ENCODE measurements around the gene IQCM. TPM values are rescaled to one million over a fixed set of nuclear protein-coding genes. Genes with fewer than 3 reads are reported as not detected.

The IQCM gene
- polyA plus RNA-seq, 3 donors = not detected

DNA sequence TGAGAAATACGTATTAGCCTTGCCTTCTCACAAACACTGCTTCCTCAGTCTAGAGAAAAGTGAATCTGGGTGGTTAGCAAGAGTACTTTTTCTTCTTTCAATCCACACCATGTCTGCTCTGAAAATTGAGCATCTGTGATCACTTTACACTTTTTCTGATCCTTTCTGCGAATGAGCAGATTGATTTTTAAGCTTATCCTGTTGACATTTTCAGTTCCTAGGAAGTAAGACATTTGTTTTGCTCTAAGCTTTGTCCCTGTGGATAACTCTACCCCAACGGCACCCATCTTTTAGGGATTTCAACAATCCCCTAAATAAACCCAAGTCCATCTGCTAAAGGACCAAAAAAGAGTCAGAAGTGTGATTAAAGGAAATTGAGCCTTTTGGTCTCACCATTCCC lies 487.5 kb downstream of the IQCM start:
- H3K36me3 Mint-ChIP-seq = no peaks in the 10 kb centered on the region
- no peak overlapping the region for H3K4me3 Mint-ChIP-seq
- Histone ChIP-seq H4K20me1 (ENCODE audit: insufficient read depth, low read length) (no peaks in the 10 kb centered on the region), H3K4me3 (replicated peaks in 1 of 3; ENCODE audit: low read depth in 2 of 3, low read length in 3 of 3) (no peak overlapping the region), H3K36me3 (replicated peaks in 1 of 2; ENCODE audit: control insufficient read depth in 1 of 2, insufficient read depth in 2 of 2, low read length in 2 of 2) (no peaks in the 10 kb centered on the region), H3K9me3 (replicated peaks in 1 of 2; ENCODE audit: control insufficient read depth in 1 of 2, insufficient read depth in 1 of 2, low read length in 2 of 2) (peaks cover 0 to 3% of the 10 kb centered on the region in 2 donors), H3K79me2 (ENCODE audit: insufficient read depth, low read length) (no peaks in the 10 kb centered on the region), H3K4me1 (ENCODE audit: control insufficient read depth in 1 of 2, insufficient read depth in 2 of 2, low read length in 2 of 2) (no peaks in the 10 kb centered on the region), H3K27ac (ENCODE audit: low read depth in 1 of 2, low read length in 2 of 2) (no peak overlapping the region), H2AFZ (ENCODE audit: insufficient read depth, low read depth, low read length, poor library complexity, severe bottlenecking) (no peak overlapping the region), H3K4me2 (replicated peaks; ENCODE audit: extremely low read depth, low read length, poor library complexity, severe bottlenecking) (no peak overlapping the region), H3K9ac (ENCODE audit: insufficient read depth, low read length, poor library complexity, severe bottlenecking) (no peak overlapping the region), H3K27me3 (ENCODE audit: control insufficient read depth in 2 of 2, insufficient read depth in 2 of 2, low read length in 2 of 2) (no peaks in the 10 kb centered on the region)
- no peaks in the 10 kb centered on the region for H3K4me1 Mint-ChIP-seq
- intact Hi-C loops (cut with micrococcal nuclease) = no loop called here
- H3K27me3 Mint-ChIP-seq (ENCODE audit: low read depth in 3 of 3) = no peaks in the 10 kb centered on the region
- H3K27ac Mint-ChIP-seq = no peak overlapping the region
- no peak for DNase-seq
- TF ChIP-seq, protein P1, sequence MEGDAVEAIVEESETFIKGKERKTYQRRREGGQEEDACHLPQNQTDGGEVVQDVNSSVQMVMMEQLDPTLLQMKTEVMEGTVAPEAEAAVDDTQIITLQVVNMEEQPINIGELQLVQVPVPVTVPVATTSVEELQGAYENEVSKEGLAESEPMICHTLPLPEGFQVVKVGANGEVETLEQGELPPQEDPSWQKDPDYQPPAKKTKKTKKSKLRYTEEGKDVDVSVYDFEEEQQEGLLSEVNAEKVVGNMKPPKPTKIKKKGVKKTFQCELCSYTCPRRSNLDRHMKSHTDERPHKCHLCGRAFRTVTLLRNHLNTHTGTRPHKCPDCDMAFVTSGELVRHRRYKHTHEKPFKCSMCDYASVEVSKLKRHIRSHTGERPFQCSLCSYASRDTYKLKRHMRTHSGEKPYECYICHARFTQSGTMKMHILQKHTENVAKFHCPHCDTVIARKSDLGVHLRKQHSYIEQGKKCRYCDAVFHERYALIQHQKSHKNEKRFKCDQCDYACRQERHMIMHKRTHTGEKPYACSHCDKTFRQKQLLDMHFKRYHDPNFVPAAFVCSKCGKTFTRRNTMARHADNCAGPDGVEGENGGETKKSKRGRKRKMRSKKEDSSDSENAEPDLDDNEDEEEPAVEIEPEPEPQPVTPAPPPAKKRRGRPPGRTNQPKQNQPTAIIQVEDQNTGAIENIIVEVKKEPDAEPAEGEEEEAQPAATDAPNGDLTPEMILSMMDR (IDR thresholded peaks at IDR 0.05) = no peak
- WGBS (ENCODE audit: insufficient coverage) = 33% methylated on average over 1 of the region's 3 CpGs
- peaks cover 0 to 12% (median 4%) of the 10 kb centered on the region in 7 donors for H3K9me3 Mint-ChIP-seq

DNA sequence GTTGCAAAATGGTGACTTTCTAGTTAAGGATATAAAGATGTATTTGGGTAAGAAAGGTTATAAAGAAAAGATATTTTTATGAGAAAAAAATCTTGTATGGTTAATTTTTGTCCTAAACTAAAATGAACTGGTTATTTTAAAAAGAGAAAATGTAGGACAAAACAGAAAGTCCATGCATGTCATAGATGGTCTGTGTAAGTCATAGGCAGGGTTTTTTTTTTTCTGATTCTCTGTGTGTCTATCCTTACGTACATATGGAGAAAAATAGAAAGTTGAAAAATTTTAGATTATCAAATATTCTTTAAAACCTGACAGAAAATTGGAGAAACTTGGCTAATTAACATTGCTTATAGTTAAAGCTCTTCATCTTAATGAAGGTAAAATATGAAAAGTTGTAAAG lies 493.4 kb downstream of the IQCM start:
- H3K9me3 Mint-ChIP-seq = peaks cover 2 to 17% (median 8%) of the 10 kb centered on the region in 7 donors

More for the DNA sequence above, 493.4 kb downstream of the IQCM start:
- H3K36me3 Mint-ChIP-seq = no peaks in the 10 kb centered on the region
- no peak overlapping the region for H3K4me3 ChIP-seq (replicated peaks in 1 of 3; ENCODE audit: low read depth in 2 of 3, low read length in 3 of 3)
- no peaks in the 10 kb centered on the region for H3K36me3 ChIP-seq (replicated peaks in 1 of 2; ENCODE audit: control insufficient read depth in 1 of 2, insufficient read depth in 2 of 2, low read length in 2 of 2)
- no peak for DNase-seq
- no peaks in the 10 kb centered on the region for H3K4me1 ChIP-seq (ENCODE audit: control insufficient read depth in 1 of 2, insufficient read depth in 2 of 2, low read length in 2 of 2)
- intact Hi-C loops (cut with micrococcal nuclease) = no loop called here
- no peak overlapping the region for H3K9ac ChIP-seq (ENCODE audit: insufficient read depth, low read length, poor library complexity, severe bottlenecking)
- no peaks in the 10 kb centered on the region for H3K27me3 Mint-ChIP-seq (ENCODE audit: low read depth in 3 of 3)
- no CpG with 5 or more reads among the region's 1 CpG for WGBS (ENCODE audit: insufficient coverage)
- no peaks in the 10 kb centered on the region for H3K79me2 ChIP-seq (ENCODE audit: insufficient read depth, low read length)
- H3K4me3 Mint-ChIP-seq = no peak overlapping the region
- H3K4me2 ChIP-seq (replicated peaks; ENCODE audit: extremely low read depth, low read length, poor library complexity, severe bottlenecking) = no peak overlapping the region
- no peak overlapping the region for H3K27ac ChIP-seq (ENCODE audit: low read depth in 1 of 2, low read length in 2 of 2)
- H3K27ac Mint-ChIP-seq = no peak overlapping the region
- H3K9me3 ChIP-seq (replicated peaks in 1 of 2; ENCODE audit: control insufficient read depth in 1 of 2, insufficient read depth in 1 of 2, low read length in 2 of 2) = peaks cover 0 to 7% of the 10 kb centered on the region in 2 donors
- no peak overlapping the region for H2AFZ ChIP-seq (ENCODE audit: insufficient read depth, low read depth, low read length, poor library complexity, severe bottlenecking)
- H3K27me3 ChIP-seq (ENCODE audit: control insufficient read depth in 2 of 2, insufficient read depth in 2 of 2, low read length in 2 of 2) = no peaks in the 10 kb centered on the region
- no peaks in the 10 kb centered on the region for H3K4me1 Mint-ChIP-seq
- no peaks in the 10 kb centered on the region for H4K20me1 ChIP-seq (ENCODE audit: insufficient read depth, low read length)
- TF ChIP-seq, protein P1 (IDR thresholded peaks at IDR 0.05) = no peak

Data from CD14-positive monocyte (primary cell).